ENCODE data around the gene GRN. TPM values are rescaled to one million over a fixed set of nuclear protein-coding genes. Genes with fewer than 3 reads are reported as not detected.
A peak's percentile ranks its signal among the peaks of the same experiment; 100 is the strongest.

Gene GRN
- total RNA-seq, 1 donor from 2014 or later = 904 TPM

DNA sequence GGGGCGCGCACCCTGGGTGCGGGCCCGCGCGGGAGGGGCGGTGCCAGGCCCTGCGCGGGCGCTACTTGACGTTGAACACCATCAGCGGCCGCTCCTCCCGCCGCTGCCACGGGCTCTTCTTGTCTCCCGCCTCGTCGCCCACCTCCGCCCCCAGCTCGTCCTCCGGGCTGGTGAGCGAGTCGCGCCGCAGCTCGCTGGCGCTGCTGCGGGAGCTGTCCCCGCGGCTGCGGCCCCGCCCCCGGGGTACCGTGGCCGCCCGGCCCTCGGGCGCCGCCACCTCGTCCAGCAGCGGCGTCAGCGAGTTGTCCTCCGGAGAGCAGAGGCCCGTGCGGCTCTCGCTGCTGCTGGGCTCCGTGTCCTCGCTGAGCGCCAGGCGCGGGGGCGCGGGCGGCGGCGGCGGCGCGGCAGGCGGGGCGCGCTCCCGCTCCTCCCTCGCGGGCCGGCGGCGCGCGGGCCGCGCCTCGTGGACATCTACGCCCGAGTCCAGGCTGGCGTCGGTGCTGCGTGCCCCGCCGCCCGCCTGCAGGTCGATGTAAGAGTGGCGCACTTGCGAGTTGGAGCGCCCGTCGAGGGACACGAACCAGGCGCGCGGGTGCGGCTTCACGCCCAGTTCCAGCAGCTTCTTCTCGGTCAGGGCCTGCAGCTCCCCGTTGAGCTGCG, 8.7 kb downstream of the GRN start:
- Mint-ChIP-seq H3K4me1 (ENCODE audit: unreplicated experiment) (peaks cover 5% of the 10 kb centered on the region), H3K36me3 (ENCODE audit: low read depth, unreplicated experiment) (peaks cover 11% of the 10 kb centered on the region), H3K4me3 (ENCODE audit: unreplicated experiment) (no peak overlapping the region), H3K27me3 (ENCODE audit: unreplicated experiment) (peaks cover 20% of the 10 kb centered on the region), H3K9me3 (ENCODE audit: unreplicated experiment) (no peaks in the 10 kb centered on the region), H3K27ac (ENCODE audit: unreplicated experiment) (no peak overlapping the region)
- no peak for DNase-seq (ENCODE audit: low spot score)
- TF ChIP-seq, protein P1, sequence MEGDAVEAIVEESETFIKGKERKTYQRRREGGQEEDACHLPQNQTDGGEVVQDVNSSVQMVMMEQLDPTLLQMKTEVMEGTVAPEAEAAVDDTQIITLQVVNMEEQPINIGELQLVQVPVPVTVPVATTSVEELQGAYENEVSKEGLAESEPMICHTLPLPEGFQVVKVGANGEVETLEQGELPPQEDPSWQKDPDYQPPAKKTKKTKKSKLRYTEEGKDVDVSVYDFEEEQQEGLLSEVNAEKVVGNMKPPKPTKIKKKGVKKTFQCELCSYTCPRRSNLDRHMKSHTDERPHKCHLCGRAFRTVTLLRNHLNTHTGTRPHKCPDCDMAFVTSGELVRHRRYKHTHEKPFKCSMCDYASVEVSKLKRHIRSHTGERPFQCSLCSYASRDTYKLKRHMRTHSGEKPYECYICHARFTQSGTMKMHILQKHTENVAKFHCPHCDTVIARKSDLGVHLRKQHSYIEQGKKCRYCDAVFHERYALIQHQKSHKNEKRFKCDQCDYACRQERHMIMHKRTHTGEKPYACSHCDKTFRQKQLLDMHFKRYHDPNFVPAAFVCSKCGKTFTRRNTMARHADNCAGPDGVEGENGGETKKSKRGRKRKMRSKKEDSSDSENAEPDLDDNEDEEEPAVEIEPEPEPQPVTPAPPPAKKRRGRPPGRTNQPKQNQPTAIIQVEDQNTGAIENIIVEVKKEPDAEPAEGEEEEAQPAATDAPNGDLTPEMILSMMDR (IDR thresholded peaks at IDR 0.05; ENCODE audit: unreplicated experiment) = no peak

DNA sequence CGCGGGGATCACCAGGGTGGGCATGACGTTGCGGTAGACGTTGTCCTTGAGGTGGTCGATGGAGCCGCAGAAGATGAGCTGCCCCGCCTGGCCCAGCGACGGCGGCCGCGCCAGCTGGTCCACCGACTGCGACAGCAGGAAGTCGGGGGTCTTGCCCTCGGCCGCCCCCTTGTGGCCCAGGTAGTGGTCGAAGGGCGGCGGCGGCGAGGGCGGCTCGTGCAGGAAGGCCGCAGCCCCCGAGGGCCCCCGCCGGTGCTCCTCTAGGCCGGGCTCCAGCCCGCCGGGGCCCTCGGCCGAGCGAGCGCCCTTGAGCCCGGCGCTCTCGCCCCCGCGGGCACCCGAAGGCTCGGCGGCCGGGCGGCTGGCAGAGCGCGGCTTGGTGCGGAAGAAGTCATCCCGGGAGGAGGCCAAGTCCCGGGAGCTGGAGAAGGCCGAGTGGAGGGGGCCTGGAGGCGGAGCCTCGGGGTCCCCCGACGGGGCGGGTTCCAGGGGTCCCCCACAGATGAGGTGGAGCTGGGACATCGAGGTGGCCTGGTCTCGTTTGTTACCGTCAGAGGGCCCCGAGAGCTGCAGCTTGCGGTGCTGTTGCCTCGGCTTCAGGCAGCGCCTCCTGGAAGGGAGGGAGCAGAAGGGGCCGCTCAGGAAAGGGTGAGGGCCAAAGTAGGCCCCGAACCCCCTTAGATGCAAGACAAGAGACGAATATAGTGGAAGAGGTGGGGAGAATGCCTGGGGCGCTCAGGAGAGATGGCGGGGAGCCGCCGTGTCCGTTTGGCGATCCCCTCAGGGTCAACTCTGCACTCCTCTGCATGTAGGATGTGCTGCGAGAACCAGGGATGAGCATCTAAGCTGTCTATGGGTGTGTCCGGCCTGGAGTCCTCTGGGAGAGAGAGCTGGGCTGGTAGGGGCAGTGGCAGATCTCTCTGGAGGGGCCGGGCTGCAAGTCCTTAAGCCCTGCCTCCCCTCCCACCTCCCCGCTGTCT, 9.8 kb downstream of the GRN start:
- H3K27me3 Mint-ChIP-seq (ENCODE audit: unreplicated experiment) = peaks cover 20% of the 10 kb centered on the region
- H3K27ac Mint-ChIP-seq (ENCODE audit: unreplicated experiment) = no peak overlapping the region
- TF ChIP-seq, protein P1 (IDR thresholded peaks at IDR 0.05; ENCODE audit: unreplicated experiment) = peak; percentile 83
- no peak overlapping the region for H3K4me3 Mint-ChIP-seq (ENCODE audit: unreplicated experiment)
- peaks cover 5% of the 10 kb centered on the region for H3K4me1 Mint-ChIP-seq (ENCODE audit: unreplicated experiment)
- H3K36me3 Mint-ChIP-seq (ENCODE audit: low read depth, unreplicated experiment) = peaks cover 13% of the 10 kb centered on the region
- H3K9me3 Mint-ChIP-seq (ENCODE audit: unreplicated experiment) = no peaks in the 10 kb centered on the region
- DNase-seq (ENCODE audit: low spot score) = peak; percentile 84

DNA sequence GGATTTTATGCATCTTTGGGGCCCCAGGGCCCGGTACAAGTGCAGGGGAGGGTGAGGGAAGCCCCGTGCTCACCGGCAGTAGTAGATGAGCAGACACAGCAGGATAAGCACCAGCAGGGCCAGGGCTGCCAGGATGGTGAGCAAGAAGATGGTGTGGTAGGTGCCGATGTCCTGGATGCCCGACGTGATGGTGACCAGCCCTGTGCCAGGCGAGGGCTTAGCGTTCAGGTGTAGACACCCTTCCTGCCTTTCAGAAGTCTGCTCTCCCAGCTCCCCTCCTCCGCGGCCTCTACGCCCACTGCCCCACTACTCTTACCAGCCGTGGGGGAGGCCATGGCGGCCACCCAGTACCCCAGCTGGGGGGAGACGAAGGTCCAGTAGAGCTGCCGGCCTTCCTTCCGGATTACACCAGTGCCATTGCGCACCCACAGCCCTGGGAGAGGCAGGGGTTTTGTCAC, 10.6 kb downstream of the GRN start:
- H3K27me3 Mint-ChIP-seq (ENCODE audit: unreplicated experiment) = peaks cover 20% of the 10 kb centered on the region

DNA sequence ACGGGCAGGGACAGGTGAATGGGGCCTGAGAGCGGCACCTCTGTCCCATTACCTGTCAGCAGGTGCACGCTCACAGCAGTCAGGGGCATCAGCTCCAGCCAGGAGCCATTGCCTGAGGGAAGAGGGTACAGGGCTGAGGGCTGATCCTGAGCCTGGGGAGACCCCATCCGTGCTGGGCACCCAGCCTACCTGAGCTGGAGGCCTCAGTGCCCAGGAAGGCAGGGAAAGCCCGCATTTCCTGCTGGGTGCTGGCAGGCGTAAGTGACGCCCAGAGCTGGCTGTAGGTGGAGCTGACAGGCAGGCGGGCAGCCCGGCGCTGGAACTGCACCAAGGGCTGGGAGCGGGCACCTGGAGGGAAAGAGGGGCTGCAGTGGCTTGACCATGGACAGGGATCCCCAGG, 11.1 kb downstream of the GRN start:
- TF ChIP-seq, protein P1 (IDR thresholded peaks at IDR 0.05; ENCODE audit: unreplicated experiment) = no peak
- H3K9me3 Mint-ChIP-seq (ENCODE audit: unreplicated experiment) = no peaks in the 10 kb centered on the region
- no peak overlapping the region for H3K27ac Mint-ChIP-seq (ENCODE audit: unreplicated experiment)
- peaks cover 24% of the 10 kb centered on the region for H3K27me3 Mint-ChIP-seq (ENCODE audit: unreplicated experiment)
- H3K4me1 Mint-ChIP-seq (ENCODE audit: unreplicated experiment) = peaks cover 14% of the 10 kb centered on the region
- no peak for DNase-seq (ENCODE audit: low spot score)
- peaks cover 21% of the 10 kb centered on the region for H3K36me3 Mint-ChIP-seq (ENCODE audit: low read depth, unreplicated experiment)
- H3K4me3 Mint-ChIP-seq (ENCODE audit: unreplicated experiment) = no peak overlapping the region

More for the DNA sequence above, 10.6 kb downstream of the GRN start:
- DNase-seq (ENCODE audit: low spot score) = no peak
- H3K4me1 Mint-ChIP-seq (ENCODE audit: unreplicated experiment) = peaks cover 9% of the 10 kb centered on the region
- H3K9me3 Mint-ChIP-seq (ENCODE audit: unreplicated experiment) = no peaks in the 10 kb centered on the region
- peaks cover 20% of the 10 kb centered on the region for H3K36me3 Mint-ChIP-seq (ENCODE audit: low read depth, unreplicated experiment)
- no peak overlapping the region for H3K27ac Mint-ChIP-seq (ENCODE audit: unreplicated experiment)
- TF ChIP-seq, protein P1 (IDR thresholded peaks at IDR 0.05; ENCODE audit: unreplicated experiment) = no peak
- no peak overlapping the region for H3K4me3 Mint-ChIP-seq (ENCODE audit: unreplicated experiment)
